Motor neuron (in vitro differentiated cells): ENCODE results near the gene EGF. TPM values are rescaled to one million over a fixed set of nuclear protein-coding genes. Genes with fewer than 3 reads are reported as not detected.
A peak's percentile ranks its signal among the peaks of the same experiment; 100 is the strongest.
"Not testable (repeated sequence)": the region's sequence is repeated elsewhere in the genome, so short reads cannot be mapped to it uniquely, and the experiment has no call there.

ENCODE experiments used
- ATAC-seq, 8 experiments: fragments of 200-7000 bp; cut with Tn5 transposase; replicated peaks in 6 of 8; 2 replicates each; pipeline ENCODE4 v1.8.0; 2021; ENCODE audit warnings: mild to moderate bottlenecking in 8 of 8, moderate library complexity in 8 of 8
- H3K27ac ChIP-seq, 2 donors: fragments of 250-450 bp; sonication (Bioruptor Pico); 2 replicates each; pipeline ENCODE4 v1.9.0; 2021; ENCODE audit warnings: antibody characterized with exemption in 2 of 2, mild to moderate bottlenecking in 2 of 2, moderate library complexity in 1 of 2
- H3K4me1 ChIP-seq, 2 donors: fragments of 250-450 bp; sonication (Bioruptor Pico); replicated peaks in 1 of 2; 2 replicates each; pipeline ENCODE4 v1.6.1; 2021; ENCODE audit warnings: antibody characterized with exemption in 2 of 2, mild to moderate bottlenecking in 2 of 2, moderate library complexity in 1 of 2
- H3K4me3 ChIP-seq, 5 donors: fragments of 250-450 bp; sonication (Bioruptor Pico); 2 replicates each; pipeline ENCODE4 v1.9.0; 2021; ENCODE audit warnings: antibody characterized with exemption in 5 of 5, mild to moderate bottlenecking in 5 of 5, moderate library complexity in 4 of 5
- WGBS, 10 experiments: fragments of 450-650 bp; shearing (Covaris generic); methylation state at CpG; one replicate each; pipeline ENCODE4 v1.0.0; 2022; 5-methylcytosine and 5-hydroxymethylcytosine counted together
- in situ Hi-C, 9 experiments: fragments of 400-800 bp; cut with MboI; loops; one replicate each; pipeline ENCODE4 v1.15.0; 2021; ENCODE audit warnings: low sequenced_read_pairs in 9 of 9, low pct_unique_long_range_greater_than_20kb in 2 of 9; ENCODE audit not compliant: unreplicated experiment in 9 of 9
- total RNA-seq, 8 experiments: library from RNA; unstranded; fragments of 300-600 nt; gene quantifications; 2 replicates each; pipeline versions ENCODE4 v1.2.3 to v1.2.4, GENCODE V29; 2022

EGF gene
- total RNA-seq, 8 experiments from 2014 or later: 2.0 to 9.3 (median 3.6) TPM

DNA sequence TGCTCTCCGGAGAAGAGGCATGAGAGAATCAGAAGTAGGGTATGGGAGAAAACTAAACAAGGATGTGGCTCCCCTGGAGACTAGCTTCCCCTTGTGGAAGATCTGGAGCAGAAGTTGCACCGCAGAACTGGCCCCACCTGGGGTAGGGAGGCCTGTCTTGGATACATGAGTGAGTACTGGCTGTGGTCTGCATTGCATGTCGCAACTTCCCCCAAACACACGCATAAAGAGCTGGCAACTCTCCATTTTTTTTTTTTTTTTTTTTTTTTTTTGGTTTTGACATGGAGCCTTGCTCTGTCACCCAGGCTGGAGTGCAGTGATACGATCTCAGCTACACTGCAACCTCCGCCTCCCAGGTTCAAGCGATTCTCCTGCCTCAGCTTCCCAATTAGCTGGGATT lies 119.9 kb downstream of the EGF start:
- in situ Hi-C loops: loop anchor here in 1 of 9 experiments (25.0 kb wide), 1 partner anchor 180 kb away; no protein-coding TSS in a partner anchor
- 49 to 100% (median 93%) methylated on average over 1 to 4 of the region's 7 CpGs for WGBS, 10 experiments
- no peak overlapping the region for H3K4me3 ChIP-seq
- H3K4me1 ChIP-seq: no peaks in the 10 kb centered on the region
- no peak for ATAC-seq
- H3K27ac ChIP-seq: no peak overlapping the region

DNA sequence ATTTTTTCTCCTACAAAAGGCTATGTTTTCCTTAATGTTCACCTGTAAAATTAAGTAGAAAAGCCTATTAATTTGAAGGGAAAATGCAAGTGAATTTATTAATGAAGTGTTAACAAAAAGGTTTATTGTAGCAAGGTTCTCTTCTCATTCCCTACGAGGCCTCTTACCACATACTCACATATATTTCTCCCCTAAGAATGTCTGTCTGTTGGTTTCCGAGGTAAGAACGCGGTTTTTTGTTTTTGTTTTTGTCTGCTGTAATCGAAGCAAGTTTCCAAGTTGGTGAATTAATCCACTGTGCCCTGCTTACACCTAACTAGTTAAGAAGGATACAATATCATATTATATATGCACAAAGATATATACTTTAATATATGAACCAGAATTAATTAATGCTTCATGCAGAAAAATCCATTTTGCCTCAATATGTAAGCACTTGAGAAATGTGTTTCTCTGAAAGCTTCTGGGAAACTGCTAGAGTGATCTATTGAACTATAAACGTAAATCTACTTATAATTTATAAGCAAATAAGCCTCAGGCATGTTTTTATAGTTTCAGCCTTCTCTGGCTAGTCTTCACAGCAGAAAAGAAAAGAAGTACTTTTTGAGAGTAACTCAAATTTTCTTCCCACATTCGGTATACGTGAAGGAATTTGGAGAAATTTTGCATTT lies 120.8 kb downstream of the EGF start:
- H3K27ac ChIP-seq: no peak overlapping the region
- 51 to 100% (median 73%) methylated on average over 4 to 8 of the region's 8 CpGs for WGBS, 10 experiments
- H3K4me3 ChIP-seq: no peak overlapping the region
- in situ Hi-C loops: loop anchor here in 1 of 9 experiments (25.0 kb wide), 1 partner anchor 179 kb away; no protein-coding TSS in a partner anchor
- no peaks in the 10 kb centered on the region for H3K4me1 ChIP-seq
- ATAC-seq: peak in 1 of 8 experiments; percentile 50

DNA sequence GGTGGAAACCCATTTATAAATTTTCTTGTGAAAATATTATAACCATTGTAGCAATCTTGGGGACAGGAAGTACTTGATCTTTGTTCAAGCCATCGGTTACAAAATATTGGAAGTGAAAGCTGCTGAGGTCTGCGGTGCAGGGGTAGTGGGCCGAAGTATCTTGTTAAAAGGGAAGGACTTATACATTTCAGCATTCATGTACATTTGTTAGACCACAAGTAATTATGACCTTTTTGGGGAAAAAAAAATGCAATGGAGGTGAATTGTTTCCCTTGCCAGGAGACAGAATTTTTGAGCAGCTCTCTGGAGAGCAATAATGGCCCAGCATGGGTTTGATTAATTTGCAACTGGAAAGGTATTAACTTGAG lies 121.3 kb downstream of the EGF start:
- no peak for ATAC-seq
- H3K27ac ChIP-seq: no peak overlapping the region
- WGBS, 10 experiments: 80 to 100% (median 94%) methylated on average over 1 to 3 of the region's 3 CpGs; no CpG with 5 or more reads in 1 of the 10 experiments
- no peak overlapping the region for H3K4me3 ChIP-seq
- in situ Hi-C loops: loop anchor here in 1 of 9 experiments (25.0 kb wide), 1 partner anchor 178 kb away; no protein-coding TSS in a partner anchor
- H3K4me1 ChIP-seq: no peaks in the 10 kb centered on the region

DNA sequence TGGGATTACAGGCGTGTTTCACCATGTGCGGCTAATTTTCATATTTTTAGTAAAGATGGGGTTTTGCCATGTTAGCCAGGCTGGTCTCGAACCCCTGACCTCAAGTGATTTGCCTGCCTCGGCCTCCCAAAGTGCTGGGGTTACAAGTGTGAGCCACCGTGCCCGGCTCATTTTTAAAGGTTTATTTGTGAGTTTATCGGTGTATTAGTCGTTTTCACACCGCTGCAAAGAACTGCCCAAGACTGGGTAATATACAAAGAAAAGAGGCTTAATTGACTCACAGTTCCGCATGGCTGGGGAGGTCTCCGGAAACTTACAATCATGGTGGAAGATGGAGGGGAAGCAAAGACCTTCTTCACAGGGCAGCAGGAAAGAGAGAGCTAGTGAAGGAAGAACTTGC lies 126.5 kb downstream of the EGF start:
- WGBS, 10 experiments: 76 to 100% (median 91%) methylated on average over 1 to 9 of the region's 11 CpGs
- H3K27ac ChIP-seq, H3K4me1 ChIP-seq, H3K4me3 ChIP-seq, ATAC-seq: not testable (repeated sequence)
- in situ Hi-C loops: loop anchor here in 1 of 9 experiments (25.0 kb wide), 1 partner anchor 173 kb away; no protein-coding TSS in a partner anchor

- 0 to 100% (median 60%) methylated on average over 1 of the region's 1 CpG; no CpG with 5 or more reads in 5 of the 10 experiments for WGBS, 10 experiments
- H3K27ac ChIP-seq: no peak overlapping the region
- no peaks in the 10 kb centered on the region for H3K4me1 ChIP-seq
- H3K4me3 ChIP-seq: no peak overlapping the region
- no peak for ATAC-seq
- in situ Hi-C loops: loop anchor here in 1 of 9 experiments (25.0 kb wide), 1 partner anchor 171 kb away; no protein-coding TSS in a partner anchor
Measured at GRCh38 chr4:110041735-110042134, 129.1 kb downstream of the EGF start.

GRCh38 chr4:110042545-110043517 lies 130.1 kb downstream of the EGF start:
- in situ Hi-C loops: loop anchor here in 1 of 9 experiments (25.0 kb wide), 1 partner anchor 169 kb away; no protein-coding TSS in a partner anchor
- no peak overlapping the region for H3K4me3 ChIP-seq
- no peaks in the 10 kb centered on the region for H3K4me1 ChIP-seq
- no peak overlapping the region for H3K27ac ChIP-seq
- peak in 1 of 8 experiments; percentile 16 for ATAC-seq
- 21 to 68% (median 44%) methylated on average over 1 to 8 of the region's 13 CpGs; no CpG with 5 or more reads in 1 of the 10 experiments for WGBS, 10 experiments

DNA sequence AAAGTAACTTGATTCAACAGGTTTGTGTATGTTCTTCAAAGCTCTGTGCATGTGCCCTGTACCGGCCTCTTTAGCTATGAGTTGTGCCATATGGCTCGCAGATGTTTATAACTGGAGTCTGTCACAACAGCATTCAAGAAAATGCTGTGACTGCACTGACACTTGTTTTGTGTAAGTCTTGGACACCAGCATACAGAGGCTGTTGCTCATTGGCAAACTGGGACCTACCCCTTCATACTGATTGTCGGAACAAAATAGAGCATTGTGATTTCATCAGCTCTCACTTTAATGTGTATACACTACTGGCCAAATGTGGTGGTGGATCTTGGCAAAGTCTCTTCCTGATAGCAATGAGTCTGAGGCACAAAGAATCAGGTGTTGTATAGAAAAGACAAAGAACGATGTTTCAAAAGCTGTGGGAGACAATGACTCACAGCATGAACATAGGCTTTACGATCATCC lies 133.9 kb downstream of the EGF start:
- peak in 5 of 8 experiments; percentile 16 to 76 (median 37) for ATAC-seq
- H3K4me1 ChIP-seq: peaks cover 0 to 5% of the 10 kb centered on the region in 2 donors
- 0 to 100% (median 83%) methylated on average over 1 to 5 of the region's 5 CpGs; no CpG with 5 or more reads in 1 of the 10 experiments for WGBS, 10 experiments
- no peak overlapping the region for H3K4me3 ChIP-seq
- in situ Hi-C loops: loop anchor here in 1 of 9 experiments (25.0 kb wide), 1 partner anchor 166 kb away; no protein-coding TSS in a partner anchor
- H3K27ac ChIP-seq: no peak overlapping the region

- no peak overlapping the region for H3K4me3 ChIP-seq
- peaks cover 0 to 5% of the 10 kb centered on the region in 2 donors for H3K4me1 ChIP-seq
- 0 to 90% (median 64%) methylated on average over 1 to 7 of the region's 9 CpGs; no CpG with 5 or more reads in 1 of the 10 experiments for WGBS, 10 experiments
- in situ Hi-C loops: loop anchor here in 1 of 9 experiments (25.0 kb wide), 1 partner anchor 162 kb away; no protein-coding TSS in a partner anchor
- H3K27ac ChIP-seq: no peak overlapping the region
- peak in 2 of 8 experiments; percentile 28 to 39 for ATAC-seq
Measured at GRCh38 chr4:110049951-110050925, 137.6 kb downstream of the EGF start.

DNA sequence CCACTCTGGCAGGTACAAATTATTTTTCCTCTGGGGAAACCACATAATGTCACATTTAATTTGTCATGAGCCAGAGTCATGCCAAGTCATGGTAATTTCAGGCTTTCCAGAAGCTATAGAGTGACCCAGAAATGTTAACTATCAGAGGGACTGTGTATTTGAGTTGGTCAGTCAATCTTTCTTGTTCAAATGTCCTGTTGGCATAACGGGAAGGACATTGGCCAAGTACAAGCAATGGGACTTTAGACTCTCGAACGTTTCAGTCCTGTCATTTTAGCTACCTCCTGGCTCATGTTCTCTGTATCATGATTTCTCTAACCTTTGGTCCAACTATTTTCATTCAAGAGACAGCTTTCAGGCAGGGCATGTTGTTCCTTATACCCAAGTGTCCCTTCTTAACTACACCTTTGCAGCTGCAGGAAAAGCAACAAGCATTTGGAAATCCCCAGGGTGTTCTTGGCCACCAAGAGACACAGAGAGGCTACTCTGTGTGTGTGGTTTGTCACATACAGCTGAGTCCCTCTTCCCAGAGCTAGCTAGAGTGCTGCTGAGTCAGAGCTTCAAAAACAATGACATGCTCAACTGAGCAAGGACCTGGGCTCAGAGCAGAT lies 142.6 kb downstream of the EGF start:
- in situ Hi-C loops: no loop called here
- WGBS, 10 experiments: 80 to 100% (median 87%) methylated on average over 2 to 3 of the region's 3 CpGs; no CpG with 5 or more reads in 3 of the 10 experiments
- peak in 7 of 8 experiments; percentile 49 to 82 (median 55) for ATAC-seq
- no peak overlapping the region for H3K4me3 ChIP-seq
- H3K4me1 ChIP-seq: no peaks in the 10 kb centered on the region
- no peak overlapping the region for H3K27ac ChIP-seq

- 80 to 100% (median 91%) methylated on average over 1 of the region's 1 CpG; no CpG with 5 or more reads in 3 of the 10 experiments for whole genome bisulfite sequencing, 10 experiments
- Histone ChIP-seq H3K4me1 (no peaks in the 10 kb centered on the region), H3K27ac (no peak overlapping the region), H3K4me3 (no peak overlapping the region)
- ATAC-seq: no peak
- in situ Hi-C loops: no loop called here
Measured at GRCh38 chr4:110058677-110059076, 146.0 kb downstream of the EGF start.

GRCh38 chr4:110059556-110060191 lies 147.0 kb downstream of the EGF start:
- no peak overlapping the region for H3K4me3 ChIP-seq
- 80 to 95% (median 85%) methylated on average over 1 to 3 of the region's 3 CpGs; no CpG with 5 or more reads in 2 of the 10 experiments for WGBS, 10 experiments
- no peaks in the 10 kb centered on the region for H3K4me1 ChIP-seq
- no peak for ATAC-seq
- in situ Hi-C loops: no loop called here
- H3K27ac ChIP-seq: no peak overlapping the region
